K562 (cell line): Measurements from ENCODE around the gene ACKR3.

Experiments used
- CEBPB ChIP-seq: fragments of 450-650 bp; IDR thresholded peaks from 2 replicates; pipeline ENCODE4 v1.6.1; 2016; ENCODE audit warnings: missing genetic modification characterization, missing compliant biosample characterization
- CTCF ChIP-seq, 3 experiments: IDR thresholded peaks in 2 of 3; conservative IDR thresholded peaks in 1 of 3; 2 replicates each; pipeline ENCODE4 v1.5.1; 2011 to 2012; ENCODE audit warnings: low read length in 3 of 3, mild to moderate bottlenecking in 3 of 3, control low read depth in 2 of 3, improper control_type of control experiment in 1 of 3, inconsistent platforms in 1 of 3, low read depth in 1 of 3, mixed read lengths in 1 of 3, moderate library complexity in 1 of 3; ENCODE audit not compliant: insufficient read depth in 2 of 3
- EP300 ChIP-seq: IDR thresholded peaks from 2 replicates; pipeline ENCODE4 v1.6.1; 2012; ENCODE audit warnings: low read length, improper control_type of control experiment
- IRF9 ChIP-seq: fragments of 450-650 bp; IDR thresholded peaks from 2 replicates; pipeline ENCODE4 v1.6.1; 2016; ENCODE audit warnings: missing biosample characterization, missing genetic modification characterization
- JUNB ChIP-seq: fragments of 450-650 bp; formaldehyde crosslinking; conservative IDR thresholded peaks from 2 replicates; pipeline ENCODE4 v1.4.0; 2020; ENCODE audit warnings: mild to moderate bottlenecking
- NR2F6 ChIP-seq: fragments of 450-650 bp; formaldehyde crosslinking; IDR thresholded peaks from 2 replicates; pipeline ENCODE4 v1.4.0; 2020; ENCODE audit warnings: mild to moderate bottlenecking

GRCh38 chr2:236574424-236575145, 5.0 kb downstream of the ACKR3 start:
- TF ChIP-seq CEBPB (tag) (no peak), CTCF (IDR thresholded peaks at IDR 0.05 in 2 of 3, conservative IDR thresholded peaks at IDR 0.05 in 1 of 3; ENCODE audit: insufficient read depth in 2 of 3, low read depth in 1 of 3, low read length in 3 of 3) (no peak), JUNB (no peak), EP300 (no peak), NR2F6 (CRISPR knock-in tag) (no peak), IRF9 (tag) (no peak)
